GM11168 (cell line): ENCODE measurements around the gene RABAC1.
"Not testable (repeated sequence)": the region's sequence is repeated elsewhere in the genome, so short reads cannot be mapped to it uniquely, and the experiment has no call there.

Source experiments
- in situ Hi-C: fragments of 300-500 bp; cut with MboI; formaldehyde crosslinking; loops from one replicate; pipeline ENCODE4 v1.12.0; 2022; ENCODE audit warnings: low sequenced_read_pairs; ENCODE audit not compliant: unreplicated experiment

RABAC1 gene

GRCh38 chr19:41951686-41952172, 7.4 kb downstream of the RABAC1 start:
- in situ Hi-C loops, result loop anchor here (5.0 kb wide), 1 partner anchor 79 kb away; no protein-coding TSS in a partner anchor

- in situ Hi-C loops, result no loop called here
Measured at GRCh38 chr19:41947091-41947490, 12.0 kb downstream of the RABAC1 start.

GRCh38 chr19:41945135-41945766, 13.9 kb downstream of the RABAC1 start:
- in situ Hi-C loops, result no loop called here

GRCh38 chr19:41944336-41944735, 14.8 kb downstream of the RABAC1 start:
- in situ Hi-C loops, result no loop called here

GRCh38 chr19:41941410-41942202, 17.5 kb downstream of the RABAC1 start:
- in situ Hi-C loops, result no loop called here

- in situ Hi-C loops, result no loop called here
Measured at GRCh38 chr19:41940731-41941409, 18.3 kb downstream of the RABAC1 start.

- in situ Hi-C loops, result no loop called here
Measured at GRCh38 chr19:41939861-41940730, 19.0 kb downstream of the RABAC1 start.

- in situ Hi-C loops, result not testable (repeated sequence)
Measured at GRCh38 chr19:41939209-41939608, 19.9 kb downstream of the RABAC1 start.

- in situ Hi-C loops, result no loop called here
Measured at GRCh38 chr19:41937525-41938468, 21.3 kb downstream of the RABAC1 start.

GRCh38 chr19:41936961-41937360, 22.2 kb downstream of the RABAC1 start:
- in situ Hi-C loops, result no loop called here

- in situ Hi-C loops, result no loop called here
Measured at GRCh38 chr19:41936416-41936850, 22.7 kb downstream of the RABAC1 start.

- in situ Hi-C loops, result no loop called here
Measured at GRCh38 chr19:41935760-41936415, 23.2 kb downstream of the RABAC1 start.

- in situ Hi-C loops, result no loop called here
Measured at GRCh38 chr19:41934849-41935374, 24.2 kb downstream of the RABAC1 start.

- in situ Hi-C loops, result no loop called here
Measured at GRCh38 chr19:41933693-41934426, 25.3 kb downstream of the RABAC1 start.

GRCh38 chr19:41932720-41933332, 26.3 kb downstream of the RABAC1 start:
- in situ Hi-C loops, result no loop called here

GRCh38 chr19:41932259-41932719, 26.8 kb downstream of the RABAC1 start:
- in situ Hi-C loops, result no loop called here
